HEK293 (cell line): Measurements from ENCODE around the gene PLA2G4E.

ENCODE experiments used
- CTCF ChIA-PET: fragments of 350-600 bp; formaldehyde crosslinking; extraction: SDS; loops from one replicate; lab custom pipeline; 2021; ENCODE audit warnings: antibody characterized with exemption; lab: Yijun Ruan, JAX
- POLR2A ChIA-PET: fragments of 300-600 bp; formaldehyde crosslinking; extraction: SDS; loops from one replicate; lab custom pipeline; 2020; ENCODE audit warnings: antibody characterized with exemption, inconsistent platforms; lab: Yijun Ruan, JAX
- H3K27ac ChIP-seq: fragments of 200-500 bp; sonication (Bioruptor generic); 2 replicates; pipeline ENCODE4 v1.5.1; 2014; ENCODE audit warnings: low read depth, low read length, control low read depth, inconsistent platforms; ENCODE audit errors: extremely low read depth
- H3K36me3 ChIP-seq, 2 experiments: fragments of 200-500 bp in 1 of 2; sonication (Bioruptor generic) in 1 of 2; 1 replicate in 1 of 2; 2 replicates in 1 of 2; pipeline ENCODE4 v1.5.1; 2014 to 2017; ENCODE audit warnings: inconsistent platforms in 2 of 2, low read length in 2 of 2; ENCODE audit not compliant: control insufficient read depth in 2 of 2, insufficient read depth in 1 of 2
- H3K4me1 ChIP-seq: fragments of 200-500 bp; sonication (Bioruptor generic); 2 replicates; pipeline ENCODE4 v1.5.1; 2014; ENCODE audit warnings: mild to moderate bottlenecking, low read length, inconsistent platforms; ENCODE audit not compliant: control insufficient read depth, insufficient read depth
- H3K4me3 ChIP-seq: 2 replicates; pipeline ENCODE4 v1.5.1; 2011; ENCODE audit warnings: low read depth, mild to moderate bottlenecking, control low read depth, low read length, moderate library complexity
- H3K9me3 ChIP-seq: fragments of 200-500 bp; sonication (Bioruptor generic); 2 replicates; pipeline ENCODE4 v1.5.1; 2014; ENCODE audit warnings: low read depth, low read length, inconsistent platforms; ENCODE audit not compliant: control insufficient read depth, insufficient read depth
- AEBP2 ChIP-seq: fragments of 450-650 bp; formaldehyde crosslinking; IDR thresholded peaks from 2 replicates; pipeline ENCODE4 v1.5.1; 2016; ENCODE audit warnings: missing biosample characterization, missing genetic modification characterization, borderline replicate concordance
- CTCF ChIP-seq: fragments of 450-650 bp; formaldehyde crosslinking; IDR thresholded peaks from 2 replicates; pipeline ENCODE4 v1.5.1; 2016; ENCODE audit warnings: missing biosample characterization, missing genetic modification characterization
- FEZF1 ChIP-seq: fragments of 450-650 bp; formaldehyde crosslinking; IDR thresholded peaks from 2 replicates; pipeline ENCODE4 v1.5.1; 2016; ENCODE audit warnings: missing biosample characterization, missing genetic modification characterization
- GLIS2 ChIP-seq: fragments of 450-650 bp; formaldehyde crosslinking; IDR thresholded peaks from 2 replicates; pipeline ENCODE4 v1.5.1; 2016; ENCODE audit warnings: missing biosample characterization, missing genetic modification characterization
- HOXD13 ChIP-seq: sonication (generic); formaldehyde crosslinking; IDR thresholded peaks from 2 replicates; pipeline ENCODE4 v1.8.0; 2022; ENCODE audit warnings: missing genetic modification reagents, borderline replicate concordance
- KLF9 ChIP-seq: fragments of 450-650 bp; formaldehyde crosslinking; IDR thresholded peaks from 2 replicates; pipeline ENCODE4 v1.5.1; 2016; ENCODE audit warnings: missing biosample characterization, missing genetic modification characterization, low read depth
- MEIS1 ChIP-seq: sonication (generic); formaldehyde crosslinking; IDR thresholded peaks from 2 replicates; pipeline ENCODE4 v1.8.1; 2022; ENCODE audit warnings: missing genetic modification reagents, mild to moderate bottlenecking, borderline replicate concordance
- PRDM6 ChIP-seq: fragments of 450-650 bp; formaldehyde crosslinking; IDR thresholded peaks from 2 replicates; pipeline ENCODE4 v1.5.1; 2017; ENCODE audit warnings: missing biosample characterization, missing genetic modification characterization
- SCRT1 ChIP-seq: fragments of 450-650 bp; formaldehyde crosslinking; IDR thresholded peaks from 2 replicates; pipeline ENCODE4 v1.5.1; 2016; ENCODE audit warnings: missing biosample characterization, missing genetic modification characterization, borderline replicate concordance
- ZFP69B ChIP-seq: fragments of 450-650 bp; formaldehyde crosslinking; IDR thresholded peaks from 2 replicates; pipeline ENCODE4 v1.5.1; 2016; ENCODE audit warnings: missing biosample characterization, missing genetic modification characterization
- ZNF114 ChIP-seq: fragments of 450-650 bp; formaldehyde crosslinking; IDR thresholded peaks from 2 replicates; pipeline ENCODE4 v1.5.0; 2017; ENCODE audit warnings: missing biosample characterization, missing genetic modification characterization
- ZNF140 ChIP-seq: fragments of 450-650 bp; formaldehyde crosslinking; IDR thresholded peaks from 2 replicates; pipeline ENCODE4 v1.5.1; 2016; ENCODE audit warnings: missing biosample characterization, missing genetic modification characterization
- ZNF146 ChIP-seq: fragments of 450-650 bp; formaldehyde crosslinking; IDR thresholded peaks from 2 replicates; pipeline ENCODE4 v1.5.1; 2016; ENCODE audit warnings: missing biosample characterization, missing genetic modification characterization
- ZNF335 ChIP-seq: fragments of 450-650 bp; formaldehyde crosslinking; conservative IDR thresholded peaks from 2 replicates; pipeline ENCODE4 v1.5.1; 2016; ENCODE audit warnings: missing biosample characterization, missing genetic modification characterization
- ZNF341 ChIP-seq: fragments of 450-650 bp; formaldehyde crosslinking; IDR thresholded peaks from 2 replicates; pipeline ENCODE4; 2016; ENCODE audit warnings: low read depth, missing biosample characterization, missing genetic modification characterization
- ZNF354C ChIP-seq: fragments of 450-650 bp; formaldehyde crosslinking; IDR thresholded peaks from 2 replicates; pipeline ENCODE4 v1.5.1; 2016; ENCODE audit warnings: missing biosample characterization, missing genetic modification characterization, low read depth, borderline replicate concordance
- ZNF48 ChIP-seq: fragments of 450-650 bp; formaldehyde crosslinking; IDR thresholded peaks from 2 replicates; pipeline ENCODE4 v1.5.1; 2016; ENCODE audit warnings: missing biosample characterization, missing genetic modification characterization
- ZNF561 ChIP-seq: fragments of 450-650 bp; IDR thresholded peaks from 2 replicates; pipeline ENCODE4 v1.5.1; 2018; ENCODE audit warnings: missing biosample characterization, missing genetic modification characterization, borderline replicate concordance
- ZNF600 ChIP-seq: fragments of 450-650 bp; formaldehyde crosslinking; IDR thresholded peaks from 2 replicates; pipeline ENCODE4 v1.5.1; 2016; ENCODE audit warnings: missing biosample characterization, missing genetic modification characterization
- ZNF621 ChIP-seq: fragments of 450-650 bp; formaldehyde crosslinking; IDR thresholded peaks from 2 replicates; pipeline ENCODE4 v1.5.1; 2017; ENCODE audit warnings: missing biosample characterization, missing genetic modification characterization
- ZNF639 ChIP-seq: fragments of 450-650 bp; formaldehyde crosslinking; IDR thresholded peaks from 2 replicates; pipeline ENCODE4 v1.5.1; 2016; ENCODE audit warnings: missing biosample characterization, missing genetic modification characterization
- ZNF777 ChIP-seq: fragments of 450-650 bp; formaldehyde crosslinking; IDR thresholded peaks from 2 replicates; pipeline ENCODE4 v1.5.1; 2017; ENCODE audit warnings: missing biosample characterization, missing genetic modification characterization, borderline replicate concordance
- ZNF791 ChIP-seq: fragments of 450-650 bp; formaldehyde crosslinking; IDR thresholded peaks from 2 replicates; pipeline ENCODE4 v1.5.1; 2016; ENCODE audit warnings: missing biosample characterization, missing genetic modification characterization
- ZNF843 ChIP-seq: fragments of 450-650 bp; formaldehyde crosslinking; IDR thresholded peaks from 2 replicates; pipeline ENCODE4 v1.5.1; 2016; ENCODE audit warnings: missing biosample characterization, missing genetic modification characterization

Gene PLA2G4E

GRCh38 chr15:41957021-41957897 is 63.6 kb downstream of the PLA2G4E start:
- H3K27ac ChIP-seq: no peak overlapping the region
- TF ChIP-seq ZNF335 (tag by site-specific recombination) (peak; percentile 42; the same call in 1 of the 2 replicates), ZNF354C (no peak), ZNF600 (tag by site-specific recombination) (peak; percentile 80)
- POLR2A ChIA-PET: no interaction called here
- peaks cover 10% of the 10 kb centered on the region for H3K4me1 ChIP-seq
- no peak overlapping the region for H3K4me3 ChIP-seq
- peaks cover 3% of the 10 kb centered on the region in 2 experiments; a peak in 2 of 3 replicates for H3K36me3 ChIP-seq
- H3K9me3 ChIP-seq: no peaks in the 10 kb centered on the region
- CTCF ChIA-PET: interaction anchor here (0.8 to 1.0 kb wide), 2 partner anchors 9 to 12 kb away, joined by 4 read pairs; no protein-coding TSS in a partner anchor

- Histone ChIP-seq H3K4me3 (no peak overlapping the region), H3K9me3 (no peaks in the 10 kb centered on the region), H3K4me1 (peaks cover 3% of the 10 kb centered on the region; the same call in 1 of the 2 replicates), H3K36me3 (peaks cover 3% of the 10 kb centered on the region in 2 experiments; a peak in 2 of 3 replicates), H3K27ac (no peak overlapping the region)
- POLR2A ChIA-PET: no interaction called here
- TF ChIP-seq ZNF639 (tag by site-specific recombination): no peak
- peak; percentile 81 for TF ChIP-seq ZNF341 (tag by site-specific recombination)
- no peak for TF ChIP-seq ZNF140 (tag by site-specific recombination)
- CTCF ChIA-PET: interaction anchor here (0.7 kb wide), 1 partner anchor 15 kb away, joined by 3 read pairs; no protein-coding TSS in a partner anchor
Measured at GRCh38 chr15:41955807-41956525, 64.9 kb downstream of the PLA2G4E start.

- peaks cover 3 to 9% of the 10 kb centered on the region in 2 experiments; a peak in 2 of 3 replicates for H3K36me3 ChIP-seq
- CTCF ChIA-PET: no interaction called here
- no peak overlapping the region for H3K27ac ChIP-seq
- POLR2A ChIA-PET: no interaction called here
- H3K9me3 ChIP-seq: no peaks in the 10 kb centered on the region
- no peak overlapping the region for H3K4me3 ChIP-seq
- 0 out of 2 replicates have a peak, but pooled peaks cover 2% of the 10 kb centered on the region for H3K4me1 ChIP-seq
- TF ChIP-seq FEZF1 (no peak), ZNF621 (no peak), ZNF777 (no peak), AEBP2 (tag by site-specific recombination) (no peak), ZNF561 (tag by site-specific recombination) (no peak), ZNF114 (tag by site-specific recombination) (no peak), ZNF791 (tag by site-specific recombination) (no peak), SCRT1 (tag by site-specific recombination) (no peak), MEIS1 (CRISPR knock-in tag) (no peak), PRDM6 (tag by site-specific recombination) (no peak), ZNF48 (tag by site-specific recombination) (no peak), CTCF (tag by site-specific recombination) (no peak), HOXD13 (CRISPR knock-in tag) (no peak), KLF9 (tag by site-specific recombination) (no peak), ZFP69B (tag by site-specific recombination) (no peak), ZNF146 (tag by site-specific recombination) (no peak), GLIS2 (no peak), ZNF843 (tag by site-specific recombination) (no peak)
Measured at GRCh38 chr15:41955100-41955499, 65.7 kb downstream of the PLA2G4E start.
